Activated T-helper 1 cell treated with anti-CD3 and anti-CD28 coated beads, Interleukin-12 subunit alpha, Interleukin-12 subunit beta, Interleukin-2, Interleukin-4 antibody, amounts not matched to agents 30 ng/mL and 10 ng/mL and 1 ng/mL, durations not matched to agents 14 hours and 24 hours and 36 hours (primary cell): ENCODE measurements around the gene VPS11. TPM values are rescaled to one million over a fixed set of nuclear protein-coding genes. Genes with fewer than 3 reads are reported as not detected.

Experiments
- DNase-seq: peaks from one replicate; pipeline ENCODE4 v3.0.0; 2021; ENCODE audit warnings: low spot score
- H3K27ac Mint-ChIP-seq: one replicate; pipeline ENCODE4 v1.8.0; 2021; ENCODE audit warnings: mild to moderate bottlenecking, mixed read lengths
- H3K27me3 Mint-ChIP-seq: one replicate; pipeline ENCODE4 v1.8.0; 2022; ENCODE audit warnings: mild to moderate bottlenecking, moderate library complexity, mixed read lengths; ENCODE audit not compliant: insufficient read depth
- H3K36me3 Mint-ChIP-seq: one replicate; pipeline ENCODE4 v1.8.0; 2021; ENCODE audit warnings: low read depth, mixed read lengths
- H3K4me1 Mint-ChIP-seq: one replicate; pipeline ENCODE4 v1.8.0; 2021; ENCODE audit warnings: low read depth, mixed read lengths
- H3K4me3 Mint-ChIP-seq: one replicate; pipeline ENCODE4 v1.8.0; 2021; ENCODE audit warnings: mild to moderate bottlenecking, moderate library complexity, mixed read lengths
- H3K9me3 Mint-ChIP-seq: one replicate; pipeline ENCODE4 v1.8.0; 2021; ENCODE audit warnings: mixed read lengths
- intact Hi-C: fragments of 100-400 bp; cut with micrococcal nuclease; formaldehyde crosslinking; loops from one replicate; pipeline ENCODE4 v1.15.1; 2024
- total RNA-seq: library from RNA; stranded (reverse); gene quantifications from 2 replicates; pipeline ENCODE4 v1.2.3, GENCODE V29; 2022

The VPS11 gene
- total RNA-seq, 1 donor from 2014 or later: 23.5 TPM

DNA sequence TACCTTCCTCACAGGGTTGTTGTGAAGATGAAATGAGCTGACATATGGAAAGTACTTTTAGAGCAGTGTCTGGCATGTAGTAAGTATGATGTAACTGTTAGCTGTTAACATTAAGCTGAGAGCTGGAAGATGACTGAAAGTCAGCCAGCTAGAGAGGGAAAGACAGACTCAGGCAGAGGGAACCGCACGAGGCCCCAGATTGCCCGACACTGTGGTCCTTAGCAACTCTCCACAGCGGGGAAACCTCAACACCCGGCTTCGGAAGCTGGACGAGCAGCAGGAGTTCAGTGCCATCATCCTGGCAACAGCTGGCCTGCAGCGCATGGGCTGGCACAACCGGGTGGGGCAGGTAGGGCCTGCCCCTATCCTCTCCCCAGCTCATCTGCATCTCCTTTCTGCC is 23.6 kb downstream of the VPS11 start:
- H3K4me1 Mint-ChIP-seq: peaks cover 66% of the 10 kb centered on the region
- intact Hi-C loops: no loop called here
- H3K9me3 Mint-ChIP-seq: no peaks in the 10 kb centered on the region
- DNase-seq: no peak
- no peak overlapping the region for H3K4me3 Mint-ChIP-seq
- peaks cover 37% of the 10 kb centered on the region for H3K36me3 Mint-ChIP-seq
- H3K27ac Mint-ChIP-seq: peak overlapping the region; percentile 9
- peaks cover 4% of the 10 kb centered on the region for H3K27me3 Mint-ChIP-seq

DNA sequence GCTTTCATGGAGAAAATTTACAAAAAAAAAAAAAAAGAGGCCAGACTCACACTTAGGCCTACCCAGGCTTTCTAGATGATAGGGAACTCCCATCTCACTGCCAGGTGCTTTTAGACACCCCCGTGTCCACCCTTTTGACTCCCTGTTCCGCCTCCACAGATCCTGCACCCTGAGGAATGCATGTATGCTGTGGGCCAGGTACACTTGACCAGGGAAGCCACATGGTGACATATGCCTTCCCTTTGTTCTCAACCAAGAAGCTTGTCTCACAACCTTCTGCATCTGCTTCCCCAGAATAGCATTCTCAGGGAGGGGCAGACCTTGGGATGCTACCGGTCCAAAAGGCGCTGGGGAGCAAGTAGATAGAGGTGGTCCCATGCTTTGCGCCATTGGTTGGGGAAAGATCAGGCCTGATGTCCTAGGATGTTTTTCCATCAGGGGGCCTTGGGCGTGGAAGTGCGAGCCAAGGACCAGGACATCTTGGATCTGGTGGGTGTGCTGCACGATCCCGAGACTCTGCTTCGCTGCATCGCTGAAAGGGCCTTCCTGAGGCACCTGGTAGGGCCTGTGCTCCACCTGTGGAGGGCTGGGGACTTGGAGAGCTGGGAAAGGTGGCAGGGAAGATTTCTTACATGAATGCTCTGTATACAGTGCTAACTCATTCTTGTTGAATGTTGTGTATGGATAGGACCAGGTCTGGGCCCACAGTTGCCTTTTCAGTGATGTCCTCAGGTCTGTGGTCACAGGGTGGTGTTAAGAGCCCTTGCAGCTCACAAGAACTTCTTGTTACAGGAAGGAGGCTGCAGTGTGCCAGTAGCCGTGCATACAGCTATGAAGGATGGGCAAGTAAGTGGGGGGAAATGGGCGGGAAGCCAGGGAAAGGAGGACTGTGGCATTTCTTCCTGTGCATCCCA is 24.6 kb downstream of the VPS11 start:
- DNase-seq: no peak
- Mint-ChIP-seq H3K27ac (peak overlapping the region; percentile 11), H3K27me3 (peaks cover 4% of the 10 kb centered on the region), H3K4me1 (peaks cover 67% of the 10 kb centered on the region), H3K36me3 (peaks cover 44% of the 10 kb centered on the region), H3K9me3 (no peaks in the 10 kb centered on the region), H3K4me3 (peak overlapping the region; percentile 92)
- intact Hi-C loops: no loop called here

DNA sequence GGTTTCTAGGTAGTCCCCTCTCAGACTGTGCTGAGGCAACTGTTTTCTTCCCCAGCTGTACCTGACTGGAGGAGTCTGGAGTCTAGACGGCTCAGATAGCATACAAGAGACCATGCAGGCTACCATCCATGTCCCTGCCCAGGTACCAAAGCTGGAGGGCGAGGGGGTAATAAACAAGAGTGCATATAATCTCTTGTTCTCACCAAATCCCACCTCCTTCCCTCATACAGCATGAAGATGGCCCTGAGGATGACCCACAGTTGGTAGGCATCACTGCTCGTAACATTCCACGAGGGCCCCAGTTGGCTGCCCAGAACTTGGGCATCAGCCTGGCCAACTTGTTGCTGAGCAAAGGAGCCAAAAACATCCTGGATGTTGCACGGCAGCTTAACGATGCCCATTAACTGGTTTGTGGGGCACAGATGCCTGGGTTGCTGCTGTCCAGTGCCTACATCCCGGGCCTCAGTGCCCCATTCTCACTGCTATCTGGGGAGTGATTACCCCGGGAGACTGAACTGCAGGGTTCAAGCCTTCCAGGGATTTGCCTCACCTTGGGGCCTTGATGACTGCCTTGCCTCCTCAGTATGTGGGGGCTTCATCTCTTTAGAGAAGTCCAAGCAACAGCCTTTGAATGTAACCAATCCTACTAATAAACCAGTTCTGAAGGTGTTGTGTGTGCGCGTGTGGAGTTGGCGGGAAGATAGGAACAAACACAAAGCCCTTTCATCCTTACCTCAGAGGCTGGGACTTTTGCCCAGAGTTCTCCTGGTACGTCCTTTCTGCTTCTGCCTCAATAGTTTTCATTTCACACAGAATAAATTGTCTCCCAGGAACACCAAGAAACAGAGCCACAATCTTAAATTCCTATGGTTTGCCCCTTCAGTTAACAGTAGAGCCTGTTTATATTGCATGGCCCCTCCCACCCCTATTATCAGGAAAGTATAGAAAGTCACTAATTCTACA is 25.5 kb downstream of the VPS11 start:
- no peak for DNase-seq
- peaks cover 4% of the 10 kb centered on the region for H3K27me3 Mint-ChIP-seq

DNA sequence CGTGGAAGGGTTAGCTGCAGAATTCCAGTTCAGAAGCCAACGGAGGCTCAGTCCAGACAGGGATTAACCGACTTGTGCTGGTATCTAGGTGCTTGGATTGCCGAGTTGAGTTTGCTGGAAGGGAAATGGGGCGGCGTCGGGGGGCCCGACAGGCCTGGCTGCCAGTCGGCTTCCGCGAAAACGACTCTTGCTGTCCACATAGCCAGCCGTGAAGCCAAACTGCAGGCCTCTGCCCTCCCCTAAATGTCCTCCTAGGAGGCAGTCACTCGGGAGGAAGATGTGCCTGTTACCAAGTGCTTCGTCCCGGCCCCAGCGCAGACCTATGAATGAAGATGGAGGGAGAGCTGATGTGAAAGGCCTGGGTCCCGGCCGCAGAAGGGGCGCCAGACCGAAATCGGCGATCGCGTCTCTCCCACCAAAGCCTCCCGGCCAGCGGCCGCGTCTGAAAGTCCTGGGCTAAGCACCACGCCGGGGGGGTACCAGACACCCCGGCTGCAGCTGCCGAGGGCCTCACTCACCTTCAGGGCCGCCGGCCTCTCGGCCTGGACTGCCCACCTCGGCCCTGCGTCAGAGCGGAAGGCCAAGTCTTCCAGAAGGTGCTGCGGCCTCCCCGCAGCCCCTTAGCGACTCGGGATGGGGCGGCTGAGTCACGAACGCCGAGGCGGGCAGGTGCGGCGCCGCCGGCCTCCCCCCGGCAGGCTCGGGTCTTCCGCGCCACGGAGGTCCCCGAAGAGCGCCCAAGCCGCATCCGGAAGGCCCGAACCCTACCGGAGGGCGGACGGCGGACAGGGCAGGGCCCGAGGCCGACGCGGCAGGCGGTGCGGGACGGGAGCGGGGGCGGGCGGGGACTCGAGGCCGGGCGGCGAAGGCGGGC is 26.6 kb downstream of the VPS11 start:
- DNase-seq: no peak
- peaks cover 61% of the 10 kb centered on the region for H3K36me3 Mint-ChIP-seq
- peaks cover 4% of the 10 kb centered on the region for H3K27me3 Mint-ChIP-seq
- H3K9me3 Mint-ChIP-seq: no peaks in the 10 kb centered on the region
- peak overlapping the region; percentile 95 for H3K4me3 Mint-ChIP-seq
- peaks cover 55% of the 10 kb centered on the region for H3K4me1 Mint-ChIP-seq
- peak overlapping the region; percentile 91 for H3K27ac Mint-ChIP-seq
- intact Hi-C loops: loop anchor here (1.0 to 2.0 kb wide), 6 partner anchors 8 to 169 kb away; partner anchors contain the start of genes BCL9L, CENATAC, NLRX1 and SLC37A4

More for the DNA sequence above, 25.5 kb downstream of the VPS11 start:
- H3K27ac Mint-ChIP-seq: peak overlapping the region; percentile 84
- peak overlapping the region; percentile 92 for H3K4me3 Mint-ChIP-seq
- peaks cover 58% of the 10 kb centered on the region for H3K4me1 Mint-ChIP-seq
- no peaks in the 10 kb centered on the region for H3K9me3 Mint-ChIP-seq
- H3K36me3 Mint-ChIP-seq: peaks cover 52% of the 10 kb centered on the region
- intact Hi-C loops: no loop called here

DNA sequence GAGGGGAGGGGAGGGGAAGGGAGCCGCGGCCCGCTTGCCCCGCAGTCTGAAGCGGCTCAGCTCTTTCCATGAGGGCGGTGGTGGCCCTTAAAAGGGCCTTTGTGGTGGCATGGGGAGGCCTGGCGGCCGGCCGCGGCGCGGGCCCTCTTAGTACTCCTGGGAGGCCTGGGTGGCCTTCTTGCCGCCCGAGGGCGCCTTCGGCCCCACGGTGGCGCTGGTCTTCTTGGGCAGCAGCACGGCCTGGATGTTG is 27.1 kb downstream of the VPS11 start:
- H3K27me3 Mint-ChIP-seq: peaks cover 4% of the 10 kb centered on the region
- H3K27ac Mint-ChIP-seq: peak overlapping the region; percentile 91
- peak overlapping the region; percentile 95 for H3K4me3 Mint-ChIP-seq
- H3K4me1 Mint-ChIP-seq: peaks cover 54% of the 10 kb centered on the region
- intact Hi-C loops: loop anchor here (1.0 to 5.0 kb wide), 14 partner anchors 8 to 240 kb away; partner anchors contain the start of genes BCL9L, C2CD2L, CENATAC and HINFP
- DNase-seq: peak; percentile 60
- H3K9me3 Mint-ChIP-seq: no peaks in the 10 kb centered on the region
- peaks cover 62% of the 10 kb centered on the region for H3K36me3 Mint-ChIP-seq

DNA sequence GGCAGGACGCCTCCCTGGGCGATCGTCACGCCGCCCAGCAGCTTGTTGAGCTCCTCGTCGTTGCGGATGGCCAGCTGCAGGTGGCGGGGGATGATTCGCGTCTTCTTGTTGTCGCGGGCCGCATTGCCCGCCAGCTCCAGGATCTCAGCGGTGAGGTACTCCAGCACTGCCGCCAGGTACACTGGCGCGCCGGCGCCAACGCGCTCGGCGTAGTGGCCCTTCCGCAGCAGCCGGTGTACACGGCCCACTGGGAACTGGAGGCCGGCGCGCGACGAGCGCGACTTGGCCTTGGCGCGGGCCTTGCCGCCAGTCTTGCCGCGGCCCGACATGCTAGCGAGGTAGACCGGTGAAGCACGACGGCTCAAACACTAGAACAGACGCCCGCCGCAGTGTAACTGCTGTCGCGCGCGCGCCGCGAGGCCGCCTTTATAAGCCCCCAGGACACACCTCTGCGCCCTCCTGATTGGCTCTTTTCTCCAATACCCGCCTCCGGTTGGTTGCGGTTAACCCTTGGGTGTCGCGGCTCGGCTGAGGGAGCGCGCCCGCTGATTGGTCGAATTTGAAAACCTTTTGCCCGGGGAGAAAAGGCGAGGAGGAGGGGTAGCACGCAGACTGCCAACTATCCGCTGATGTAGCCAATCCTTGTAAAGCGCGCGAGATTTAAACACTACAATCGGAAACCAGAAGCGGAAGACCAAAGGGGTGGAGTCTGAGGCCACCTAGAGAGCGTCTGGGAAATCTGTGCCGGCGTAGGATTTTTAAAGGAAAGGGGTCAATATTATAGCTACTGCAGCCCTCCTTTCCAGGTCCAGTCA is 27.7 kb downstream of the VPS11 start:
- Mint-ChIP-seq H3K27ac (peak overlapping the region; percentile 91), H3K36me3 (peaks cover 63% of the 10 kb centered on the region), H3K4me3 (peak overlapping the region; percentile 95), H3K27me3 (peaks cover 4% of the 10 kb centered on the region), H3K4me1 (peaks cover 59% of the 10 kb centered on the region), H3K9me3 (no peaks in the 10 kb centered on the region)
- peak; percentile 100 for DNase-seq
- intact Hi-C loops: loop anchor here (1.0 to 5.0 kb wide), 13 partner anchors 10 to 239 kb away; partner anchors contain the start of genes BCL9L, C2CD2L, CENATAC and HINFP

DNA sequence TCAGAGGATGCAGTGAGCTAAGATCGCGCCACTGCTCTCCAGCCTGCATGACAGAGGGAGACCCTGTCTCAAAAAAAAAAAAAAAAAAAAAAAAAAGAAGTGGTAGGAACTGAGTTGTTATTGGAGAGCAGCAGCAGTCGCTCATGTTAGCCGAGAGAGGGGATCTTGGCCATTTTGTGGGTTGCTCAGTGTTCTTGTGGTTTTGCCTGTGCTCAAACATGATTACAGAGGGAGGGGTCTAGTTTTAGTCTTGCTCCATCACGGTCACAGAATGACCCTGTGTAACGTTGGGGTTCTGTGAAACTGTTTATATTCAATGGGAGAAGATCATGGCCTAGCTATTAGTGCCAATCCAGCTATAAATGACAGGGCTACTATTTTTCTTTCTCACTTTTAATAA is 32.1 kb downstream of the VPS11 start:
- H3K36me3 Mint-ChIP-seq: peaks cover 38% of the 10 kb centered on the region
- intact Hi-C loops: loop anchor here (5.0 kb wide), 2 partner anchors 223 to 307 kb away; partner anchors contain the start of gene DDX6
- H3K27ac Mint-ChIP-seq: no peak overlapping the region
- peak overlapping the region; percentile 91 for H3K4me3 Mint-ChIP-seq
- no peak for DNase-seq
- peaks cover 46% of the 10 kb centered on the region for H3K4me1 Mint-ChIP-seq
- peaks cover 4% of the 10 kb centered on the region for H3K27me3 Mint-ChIP-seq
- H3K9me3 Mint-ChIP-seq: no peaks in the 10 kb centered on the region

DNA sequence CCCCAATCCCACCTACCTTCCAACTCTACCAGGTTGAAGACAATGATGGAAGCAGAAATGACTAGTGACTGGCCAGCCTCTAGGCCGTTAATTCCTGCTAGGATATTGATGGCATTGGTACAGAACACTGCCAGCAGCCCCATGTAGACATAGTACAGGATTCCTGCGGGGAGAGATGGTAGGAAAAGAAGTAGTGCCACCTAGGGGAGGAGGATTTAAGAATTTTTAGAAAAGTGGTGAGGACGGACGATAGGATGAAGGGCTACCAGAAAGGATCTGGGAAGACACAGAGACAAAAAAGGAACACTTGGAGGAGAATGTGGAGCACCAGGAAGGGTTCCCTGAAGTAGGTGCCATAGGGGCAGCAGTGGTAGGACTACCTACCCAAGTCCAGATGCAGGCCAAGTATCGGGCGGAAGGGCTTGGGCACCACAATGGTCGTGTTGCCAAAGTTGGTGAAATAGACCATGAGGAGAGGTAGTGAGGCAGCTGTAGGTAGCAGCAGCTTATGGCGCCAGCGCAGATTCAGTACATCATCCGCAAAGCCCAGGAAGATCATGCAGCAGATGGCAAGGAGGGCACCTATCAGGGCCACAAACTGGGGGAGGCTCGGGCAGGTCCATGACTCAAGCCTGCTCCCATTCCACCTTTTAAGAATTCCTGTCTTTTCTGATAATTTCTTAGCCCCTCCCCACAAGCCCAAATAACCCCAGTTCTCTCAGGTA is 32.8 kb downstream of the VPS11 start:
- peaks cover 32% of the 10 kb centered on the region for H3K36me3 Mint-ChIP-seq
- peaks cover 44% of the 10 kb centered on the region for H3K4me1 Mint-ChIP-seq
- peak overlapping the region; percentile 91 for H3K4me3 Mint-ChIP-seq
- intact Hi-C loops: loop anchor here (5.0 kb wide), 1 partner anchor 308 kb away; the partner anchor contains the start of gene DDX6
- H3K27ac Mint-ChIP-seq: peak overlapping the region; percentile 95
- peaks cover 2% of the 10 kb centered on the region for H3K27me3 Mint-ChIP-seq
- H3K9me3 Mint-ChIP-seq: no peaks in the 10 kb centered on the region
- DNase-seq: no peak

DNA sequence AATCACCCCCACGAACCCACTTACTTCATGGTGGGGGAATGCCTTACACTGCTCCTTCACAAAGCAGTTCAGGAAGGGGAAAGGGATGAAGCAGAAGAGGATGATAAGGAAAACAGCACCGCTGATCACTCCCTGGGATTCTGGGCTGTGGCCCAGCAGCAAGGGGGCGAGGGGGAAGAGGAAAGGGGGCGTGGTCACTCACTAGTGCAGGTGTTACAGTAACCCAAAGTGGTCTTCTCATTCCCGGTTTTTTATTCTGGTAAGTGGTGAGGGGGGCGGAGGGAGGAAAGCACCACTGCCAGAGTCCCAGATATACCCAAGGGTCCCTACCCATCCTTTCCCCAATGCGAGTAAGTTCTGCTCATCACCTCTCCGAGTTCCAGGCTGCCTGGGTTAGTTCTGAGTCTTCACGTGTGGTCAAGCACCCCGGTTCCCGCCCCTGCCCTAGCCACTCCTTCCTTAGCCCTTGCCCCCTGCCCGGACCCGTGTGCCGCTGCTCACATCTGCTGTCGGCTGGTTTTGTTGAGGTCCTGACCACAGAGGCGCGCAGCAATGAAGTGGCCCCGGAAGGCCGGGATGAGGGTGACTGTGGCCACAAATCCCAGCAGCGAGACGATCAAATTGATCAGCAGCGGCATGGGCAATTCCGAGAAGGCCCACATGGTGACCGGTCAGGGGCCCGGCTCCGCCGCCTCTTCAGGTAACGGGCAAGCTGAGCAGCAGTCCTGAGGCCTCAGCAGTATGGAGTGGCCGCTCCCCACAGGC is 33.6 kb downstream of the VPS11 start:
- Mint-ChIP-seq H3K27ac (peak overlapping the region; percentile 95), H3K4me3 (peak overlapping the region; percentile 91), H3K27me3 (no peaks in the 10 kb centered on the region), H3K4me1 (peaks cover 41% of the 10 kb centered on the region), H3K36me3 (peaks cover 31% of the 10 kb centered on the region), H3K9me3 (no peaks in the 10 kb centered on the region)
- intact Hi-C loops: loop anchor here (1.0 to 5.0 kb wide), 6 partner anchors 17 to 309 kb away; partner anchors contain the start of genes DDX6, HINFP, HMBS and HYOU1
- no peak for DNase-seq

DNA sequence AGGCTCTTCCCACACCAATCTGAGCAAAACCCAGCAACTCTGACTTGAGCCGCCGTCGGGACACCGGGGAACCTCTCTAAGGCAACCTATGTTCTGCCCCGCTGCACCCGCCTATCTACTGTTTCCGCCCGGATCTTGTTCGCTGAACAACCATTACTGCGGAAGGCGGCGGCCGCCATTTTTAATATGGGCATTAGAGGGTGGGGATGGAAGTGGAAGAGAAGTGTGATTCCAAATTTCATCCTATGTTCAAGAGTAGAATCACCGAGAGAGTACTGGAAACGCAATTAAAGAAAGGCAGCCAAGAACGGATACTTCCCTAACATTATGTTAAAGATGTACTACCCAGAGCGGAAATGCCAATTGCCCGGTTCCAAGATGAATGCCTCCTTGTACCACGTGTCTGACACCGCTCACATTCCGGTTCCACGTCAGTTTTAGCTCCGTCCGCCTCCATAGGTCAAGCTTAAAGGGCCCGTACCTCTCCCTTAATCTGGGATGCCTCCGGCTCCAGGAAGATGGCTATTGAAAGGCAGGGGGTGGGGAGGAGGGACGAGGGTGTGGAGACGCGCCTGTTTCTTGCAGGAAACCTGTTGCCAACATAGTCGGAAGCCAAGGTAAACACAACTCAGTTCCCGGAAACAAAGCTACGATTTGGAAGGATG is 34.3 kb downstream of the VPS11 start, which contains the start of gene DPAGT1:
Gene DPAGT1, minus strand, starts transcription at position 95 of the 665 bp plus-strand sequence. CDS start 198 bp downstream, outside the sequence.
- Mint-ChIP-seq H3K36me3 (peaks cover 28% of the 10 kb centered on the region), H3K4me3 (peak within 1 kb of the TSS; percentile 91), H3K9me3 (no peaks in the 10 kb centered on the region), H3K27ac (peak within 1 kb of the TSS; percentile 95), H3K4me1 (peaks cover 44% of the 10 kb centered on the region), H3K27me3 (no peaks in the 10 kb centered on the region)
- intact Hi-C loops: loop anchor here (1.0 to 5.0 kb wide), 10 partner anchors 8 to 310 kb away; partner anchors contain the start of genes DDX6, HINFP, HMBS and HYOU1
- DNase-seq: peak; percentile 82
